ENCODE measurements around the gene ACAD11.
"Not testable (repeated sequence)": the region's sequence is repeated elsewhere in the genome, so short reads cannot be mapped to it uniquely, and the experiment has no call there.

ACAD11 gene

DNA sequence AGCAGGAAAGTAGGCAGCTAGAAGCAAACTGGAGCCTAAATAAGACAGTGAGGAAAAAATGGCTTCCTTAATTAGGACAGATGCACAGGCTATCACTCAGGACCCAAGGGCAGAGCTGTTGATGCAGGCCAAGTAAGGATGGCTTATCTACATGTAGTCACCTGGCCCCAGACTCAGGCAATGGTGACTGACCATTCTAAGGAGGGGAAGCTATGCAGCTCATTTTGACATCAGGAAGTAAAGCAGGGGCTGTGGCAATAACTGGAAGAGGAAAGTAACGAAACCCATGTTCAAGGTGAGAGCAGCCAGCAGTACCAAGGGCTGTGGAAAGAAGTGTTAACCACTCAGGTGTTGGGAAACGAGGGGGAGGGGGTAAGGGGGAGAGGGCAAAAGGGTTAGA is 16.2 kb downstream of the ACAD11 start:
- DNase-seq: no peak

DNA sequence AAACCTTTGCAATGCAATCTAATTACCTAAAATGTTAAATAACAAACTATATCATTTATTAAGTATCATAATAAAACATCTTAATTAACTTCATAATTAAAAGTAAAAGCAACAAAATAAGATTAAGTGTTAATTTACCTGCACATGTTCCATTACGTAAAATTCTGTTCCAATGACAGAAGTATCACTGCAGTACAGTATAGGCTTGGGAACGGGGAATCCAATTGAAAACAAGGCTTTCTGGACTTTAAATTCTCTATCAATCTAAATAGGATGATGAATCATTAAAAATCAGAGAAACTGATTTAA is 17.1 kb downstream of the ACAD11 start:
- no peak for DNase-seq

DNA sequence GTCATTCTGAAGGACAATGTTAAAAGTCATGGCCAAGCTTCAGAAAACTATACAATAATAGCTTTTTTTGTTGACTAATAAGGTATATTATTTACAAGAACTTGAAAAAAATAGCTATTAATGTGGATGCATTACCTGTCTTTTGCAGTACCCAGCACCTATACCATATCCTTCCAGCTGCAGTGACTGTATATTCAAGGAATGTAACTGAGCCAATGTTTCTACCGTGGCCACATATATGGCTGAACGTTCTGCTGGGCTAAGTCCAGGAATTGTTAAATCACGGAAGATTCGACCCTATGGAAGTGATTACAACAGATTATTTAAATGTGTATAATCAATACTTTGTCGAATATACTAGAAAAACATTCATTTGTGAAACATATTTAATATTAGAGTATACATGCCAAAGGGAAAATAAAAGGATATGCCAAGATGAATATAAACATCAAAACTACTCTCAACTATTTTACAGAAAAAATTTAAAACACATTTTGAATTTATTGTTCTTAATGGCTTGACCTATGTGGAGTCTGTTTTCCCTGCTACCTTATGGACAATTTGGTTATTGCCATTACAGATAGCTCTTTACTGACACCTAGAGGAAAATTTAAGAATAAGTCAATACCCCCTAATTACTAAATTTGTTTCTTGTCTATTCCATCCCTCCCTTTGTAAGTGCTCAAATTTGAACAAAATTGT is 17.6 kb downstream of the ACAD11 start:
- DNase-seq: peak; percentile 42

DNA sequence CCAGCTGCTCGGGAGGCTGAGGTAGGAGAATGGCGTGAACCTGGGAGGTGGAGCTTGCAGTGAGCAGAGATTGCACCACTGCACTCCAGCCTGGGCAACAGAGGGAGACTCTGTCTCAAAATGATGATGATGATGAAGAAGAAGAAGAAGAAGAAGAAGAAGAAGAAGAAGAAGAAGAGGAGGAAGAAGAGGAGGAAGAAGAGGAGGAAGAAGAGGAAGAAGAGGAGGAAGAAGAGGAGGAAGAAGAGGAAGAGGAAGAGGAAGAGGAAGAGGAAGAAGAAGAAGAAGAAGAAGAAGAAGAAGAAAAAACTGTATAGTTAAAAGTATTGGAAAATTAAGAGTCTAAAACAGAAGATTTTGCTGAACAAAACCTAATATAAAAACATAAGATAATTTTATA is 18.2 kb downstream of the ACAD11 start:
- not testable (repeated sequence) for DNase-seq

DNA sequence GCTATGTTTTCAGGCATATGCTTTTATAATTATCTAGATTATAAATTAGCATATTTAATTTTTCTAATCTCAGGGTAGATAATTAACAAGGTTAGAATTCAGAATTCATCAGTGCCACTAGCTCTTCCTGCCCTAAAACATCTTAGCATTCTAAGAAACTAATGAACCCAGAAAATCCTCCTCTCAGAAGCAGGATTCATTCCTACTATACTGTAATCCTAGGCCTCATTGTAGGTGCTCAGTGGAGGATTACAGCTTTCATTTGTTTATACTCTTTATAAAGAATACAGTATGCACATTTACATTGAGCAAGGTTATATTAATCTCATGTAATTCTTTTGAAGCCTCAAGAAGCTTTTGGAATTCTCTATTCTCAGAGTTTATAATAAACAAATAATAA is 20.9 kb downstream of the ACAD11 start:
- DNase-seq: no peak

DNA sequence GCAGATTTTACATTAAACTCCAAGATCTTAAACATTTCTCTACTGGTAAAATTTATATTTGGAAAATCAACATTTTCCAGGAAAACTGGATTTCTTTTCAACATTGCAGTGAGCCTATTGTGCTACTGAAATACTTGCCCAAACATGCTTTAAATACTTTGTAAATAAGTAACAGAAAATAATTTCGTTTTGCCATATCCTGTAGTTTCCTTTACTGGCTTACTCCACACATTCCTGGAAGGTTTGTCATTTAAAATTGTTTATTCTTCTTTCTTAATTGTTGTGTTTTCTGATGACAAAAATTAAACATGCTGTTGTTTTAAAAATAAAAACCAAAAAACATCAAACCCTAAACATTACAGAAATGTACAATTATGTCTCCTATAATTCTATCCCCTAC is 22.0 kb downstream of the ACAD11 start:
- no peak for DNase-seq

DNA sequence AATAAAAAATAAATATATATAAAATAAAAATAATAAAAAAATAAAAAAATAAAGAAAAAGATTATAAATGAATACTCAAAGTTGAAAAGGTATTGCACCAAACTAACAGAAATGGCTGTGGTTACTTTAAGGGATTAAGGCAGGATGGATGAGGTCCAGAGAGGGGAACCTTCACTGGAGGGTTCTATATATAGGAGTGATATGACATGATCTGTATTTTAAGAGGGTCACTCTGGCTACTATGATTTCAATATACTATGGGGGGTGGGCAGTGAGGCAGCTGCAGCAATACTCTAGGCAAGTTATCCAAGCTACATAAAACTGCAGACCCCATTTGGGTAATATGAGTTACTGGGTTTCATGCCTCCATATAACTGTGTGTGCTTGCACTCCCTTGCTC is 24.6 kb downstream of the ACAD11 start:
- DNase-seq: no peak

DNA sequence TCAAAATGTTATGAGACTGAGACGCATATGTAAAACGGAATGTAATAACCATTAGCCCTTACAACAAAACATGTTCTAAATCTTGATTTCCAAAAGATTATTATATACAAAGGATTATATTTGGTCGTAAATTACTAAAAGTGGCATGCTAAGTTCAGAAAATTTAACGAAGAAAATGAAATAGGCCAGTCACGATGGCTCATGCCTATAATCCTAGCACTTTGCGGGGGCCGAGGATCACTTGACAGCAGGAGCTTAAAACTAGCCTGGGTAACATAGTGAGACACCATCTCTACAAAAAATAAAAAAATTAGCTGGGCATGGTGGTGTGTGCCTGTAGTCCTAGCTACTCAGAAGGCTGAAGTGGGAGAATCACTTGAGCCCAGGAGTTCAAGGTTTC is 29.0 kb downstream of the ACAD11 start:
- DNase-seq: no peak

DNA sequence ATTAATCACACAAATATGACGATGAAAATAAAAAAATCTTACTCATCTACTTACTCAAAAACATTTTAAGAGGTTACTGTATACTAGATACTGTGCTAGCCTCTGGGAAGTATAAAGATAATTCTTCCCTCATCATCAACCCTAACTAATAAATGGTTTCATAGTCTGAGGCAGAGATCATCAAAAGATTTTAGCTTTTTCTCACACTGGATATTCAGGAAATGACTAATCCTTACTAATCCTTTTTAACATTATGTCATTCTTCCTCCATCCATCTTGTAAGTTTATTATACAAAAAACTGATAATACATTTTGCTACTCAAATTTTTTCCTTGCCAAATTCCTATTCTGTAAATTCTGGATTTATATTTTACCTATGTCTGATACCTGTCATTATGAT is 29.7 kb downstream of the ACAD11 start:
- DNase-seq: no peak

DNA sequence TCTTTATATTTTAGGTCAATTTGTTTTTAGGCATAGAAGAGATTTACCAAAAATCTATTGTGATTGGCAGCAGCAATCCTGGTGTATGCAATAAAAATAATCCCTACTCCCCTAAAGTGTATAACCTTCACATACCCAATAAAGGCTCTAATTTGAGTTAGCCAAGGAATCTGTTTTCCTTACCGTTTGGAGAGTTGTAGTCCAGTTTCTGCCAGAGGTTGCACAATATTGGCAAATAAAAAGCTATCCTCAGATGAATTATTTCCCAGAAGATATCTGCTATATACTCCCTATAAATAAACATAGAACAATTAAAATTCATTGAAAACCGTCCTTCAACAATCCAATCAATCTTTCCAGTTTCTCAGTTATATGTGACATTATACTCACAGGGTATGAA is 31.5 kb downstream of the ACAD11 start:
- no peak for DNase-seq

DNA sequence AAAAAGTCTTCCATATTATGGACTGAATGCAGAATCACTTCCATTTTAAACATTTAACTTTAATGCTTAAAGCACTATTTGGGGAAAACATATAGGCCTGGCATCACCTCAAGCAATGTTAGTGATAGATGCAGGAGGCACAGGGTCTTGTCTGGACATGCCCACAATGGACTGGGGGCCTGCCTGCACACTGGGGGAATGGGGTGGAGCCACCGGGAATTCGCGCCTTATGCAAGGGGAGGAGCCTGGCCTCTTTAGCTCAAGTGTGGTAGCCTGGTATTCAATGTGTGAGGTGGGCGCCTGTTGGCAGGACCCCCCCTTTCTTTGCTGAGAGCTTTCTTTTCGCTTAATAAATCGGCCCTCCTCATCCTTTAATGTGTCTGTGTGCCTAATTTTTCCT is 32.7 kb downstream of the ACAD11 start:
- no peak for DNase-seq

DNA sequence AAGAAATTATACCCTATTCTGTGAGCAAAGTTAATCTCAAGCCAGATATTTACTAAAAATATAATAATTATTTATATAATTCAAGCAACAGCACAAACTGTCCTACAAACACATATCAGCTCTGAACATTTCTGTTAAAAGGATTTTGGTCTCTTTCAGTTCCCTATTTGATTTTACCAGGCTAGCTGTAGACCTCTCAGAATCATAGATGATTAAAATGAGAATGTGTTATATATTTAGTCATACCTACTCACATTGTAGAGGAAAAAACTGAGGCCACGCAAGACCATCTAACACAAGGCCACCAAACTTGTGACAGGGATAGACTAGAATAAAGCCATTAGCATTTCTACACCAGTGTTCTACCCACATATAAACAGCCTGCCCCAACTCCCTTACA is 34.0 kb downstream of the ACAD11 start:
- DNase-seq: no peak

DNA sequence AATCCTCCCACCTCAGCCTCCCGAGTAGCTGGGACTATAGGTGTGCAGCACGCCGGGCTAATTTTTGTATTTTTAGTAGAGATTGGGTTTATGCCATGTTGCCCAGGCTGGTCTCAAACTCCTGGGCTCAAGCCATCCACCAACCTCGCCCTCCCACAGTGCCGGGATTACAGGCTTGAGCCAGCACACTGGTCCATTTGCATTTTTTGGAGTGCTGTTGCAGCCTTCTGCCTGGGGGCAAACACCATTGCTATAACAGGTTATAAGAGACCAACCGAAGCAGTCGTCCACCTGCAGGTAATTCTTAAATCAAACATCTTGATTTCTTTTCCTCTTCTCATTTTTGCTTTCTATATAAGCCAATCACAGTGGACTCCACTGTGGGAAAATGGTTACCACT is 34.8 kb downstream of the ACAD11 start:
- DNase-seq: no peak

DNA sequence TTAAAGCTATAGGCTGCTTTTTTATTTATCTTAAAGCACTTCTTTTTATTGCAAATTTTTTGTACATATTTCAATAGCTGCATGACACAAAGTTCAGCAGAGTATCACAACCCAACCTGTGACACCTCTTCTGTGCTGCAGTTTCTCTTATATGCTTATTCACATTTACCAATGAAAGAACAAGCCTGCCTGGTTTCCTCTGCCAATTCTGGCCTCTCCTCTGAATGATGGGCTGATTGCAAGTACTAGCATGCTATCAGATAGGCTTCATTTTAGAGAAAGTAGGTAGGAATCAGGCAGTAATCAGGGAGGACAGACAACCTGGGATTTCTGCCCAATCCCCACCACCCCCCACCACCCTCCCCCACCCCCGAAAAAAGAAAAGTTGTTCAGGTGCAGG is 36.0 kb downstream of the ACAD11 start:
- no peak for DNase-seq

DNA sequence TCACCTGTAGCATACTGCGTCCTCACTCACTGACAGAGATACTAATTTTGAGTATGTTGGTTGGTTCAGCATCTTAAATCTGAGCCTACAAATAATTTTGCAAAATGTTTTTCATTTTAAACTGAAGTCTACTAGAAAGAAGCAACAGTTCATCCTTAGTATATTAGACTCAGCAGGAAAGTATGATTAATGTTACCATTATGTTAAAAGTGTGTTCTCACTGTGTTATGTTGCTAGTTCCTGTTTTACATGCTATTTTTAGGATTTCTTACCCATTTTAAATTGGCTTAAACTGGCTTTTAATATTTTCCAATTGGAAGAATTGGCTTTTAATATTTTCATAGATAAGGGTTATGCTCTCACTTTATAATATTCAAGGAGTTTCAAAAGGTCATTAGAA is 36.8 kb downstream of the ACAD11 start:
- no peak for DNase-seq

DNA sequence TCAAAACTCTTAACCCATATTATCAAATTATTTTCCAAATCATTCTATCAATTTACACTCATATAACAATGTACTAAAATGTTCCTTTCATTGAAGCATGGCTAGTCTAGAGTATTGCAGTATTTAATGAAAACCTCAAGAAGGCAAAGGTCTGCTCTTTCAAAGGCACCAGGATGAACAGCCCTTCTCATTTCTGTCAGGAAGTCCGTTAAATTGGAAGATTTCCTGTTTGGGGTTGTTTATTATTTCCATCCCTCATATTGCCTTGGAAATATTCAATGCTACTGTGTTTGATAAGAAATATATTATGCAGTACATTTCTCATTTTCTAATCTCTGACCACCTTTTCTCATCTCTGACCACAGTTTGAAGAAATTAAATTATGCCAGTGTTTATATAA is 37.5 kb downstream of the ACAD11 start:
- no peak for DNase-seq

DNA sequence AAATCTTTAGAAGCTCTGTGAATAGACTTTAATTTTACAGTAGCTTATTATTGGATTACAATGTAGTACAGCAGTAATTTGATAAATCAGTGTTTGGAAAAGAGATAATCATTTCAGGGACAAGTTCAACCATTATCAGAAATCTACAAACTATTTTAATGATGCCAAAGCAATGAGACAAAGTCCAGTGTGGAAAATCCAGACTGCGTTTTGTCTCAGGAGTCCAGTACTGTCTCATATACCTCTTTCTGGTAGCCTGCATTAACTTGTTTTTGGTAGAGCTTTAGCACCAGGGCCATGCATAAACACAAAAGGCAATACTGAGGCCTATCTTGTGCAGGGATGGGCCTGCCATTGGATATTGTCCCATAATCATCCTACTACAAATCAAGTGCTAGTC is 42.8 kb downstream of the ACAD11 start:
- DNase-seq: no peak

DNA sequence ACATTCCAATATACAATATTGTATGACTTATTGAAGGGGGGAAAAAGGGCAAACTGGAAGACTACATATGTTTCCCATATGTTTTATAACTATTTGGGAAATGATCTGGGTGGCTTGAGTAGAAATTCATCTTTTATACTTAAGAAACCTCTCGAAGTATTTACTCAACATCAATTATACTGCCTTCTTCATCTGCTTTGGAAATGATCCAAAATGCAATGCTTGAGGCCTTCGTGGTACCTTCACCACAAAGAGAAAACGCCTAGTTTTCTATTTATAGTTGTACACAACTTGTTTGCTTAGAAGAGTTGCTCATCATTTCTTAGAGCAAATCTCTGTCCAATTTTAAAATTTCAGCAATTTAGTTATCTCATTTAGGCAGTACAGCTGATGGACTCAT is 43.7 kb downstream of the ACAD11 start:
- no peak for DNase-seq

DNA sequence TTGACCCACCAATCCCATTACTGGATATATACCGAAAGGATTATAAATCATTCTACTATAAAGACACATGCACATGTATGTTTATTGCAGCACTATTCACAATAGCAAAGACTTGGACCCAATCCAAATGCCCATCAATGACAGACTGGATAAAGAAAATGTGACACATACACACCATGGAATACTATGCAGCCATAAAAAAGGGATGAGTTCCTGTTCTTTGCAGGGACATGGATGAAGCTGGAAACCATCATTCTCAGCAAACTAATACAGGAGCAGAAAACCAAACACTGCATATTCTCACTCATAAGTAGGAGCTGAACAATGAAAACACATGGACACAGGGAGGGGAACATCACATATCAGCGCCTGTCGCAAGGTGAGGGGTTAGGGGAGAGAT is 44.3 kb downstream of the ACAD11 start:
- not testable (repeated sequence) for DNase-seq

DNA sequence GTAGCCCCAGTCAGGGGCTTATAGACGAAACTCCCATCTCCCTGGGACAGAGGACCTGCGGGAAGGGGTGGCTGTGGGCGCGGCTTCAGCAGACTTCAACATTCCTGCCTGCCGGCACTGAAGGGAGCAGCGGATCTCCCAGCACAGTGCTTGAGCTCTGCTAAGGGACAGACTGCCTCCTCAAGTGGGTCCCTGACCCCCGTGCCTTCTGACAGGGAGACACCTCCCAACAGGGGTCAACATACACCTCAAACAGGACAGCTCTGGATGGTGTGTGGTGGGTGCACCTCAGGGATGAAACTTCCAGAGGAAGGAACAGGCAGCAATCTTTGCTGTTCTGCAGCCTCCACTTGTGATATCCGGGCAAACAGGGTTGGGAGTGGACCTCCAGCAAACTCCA is 53.0 kb downstream of the ACAD11 start:
- not testable (repeated sequence) for DNase-seq

DNA sequence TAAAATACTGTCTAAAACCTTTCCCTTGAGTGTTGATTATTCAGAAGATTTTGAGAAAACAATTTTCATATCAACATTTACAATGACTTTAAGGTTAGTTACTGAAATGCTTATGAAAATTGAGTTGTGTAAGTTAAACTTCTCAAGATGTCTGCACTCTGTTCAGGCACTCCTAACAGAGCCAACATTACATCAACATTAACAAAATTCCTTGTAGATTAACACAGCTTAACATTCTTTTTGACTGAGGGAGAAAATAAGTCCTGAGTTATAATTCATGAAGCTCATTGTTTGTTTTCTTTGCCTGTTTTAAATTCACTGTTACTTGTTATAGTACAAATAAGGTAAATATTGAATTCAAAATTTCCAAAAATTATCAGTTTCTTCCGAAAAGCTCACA is 53.5 kb downstream of the ACAD11 start:
- DNase-seq: no peak

DNA sequence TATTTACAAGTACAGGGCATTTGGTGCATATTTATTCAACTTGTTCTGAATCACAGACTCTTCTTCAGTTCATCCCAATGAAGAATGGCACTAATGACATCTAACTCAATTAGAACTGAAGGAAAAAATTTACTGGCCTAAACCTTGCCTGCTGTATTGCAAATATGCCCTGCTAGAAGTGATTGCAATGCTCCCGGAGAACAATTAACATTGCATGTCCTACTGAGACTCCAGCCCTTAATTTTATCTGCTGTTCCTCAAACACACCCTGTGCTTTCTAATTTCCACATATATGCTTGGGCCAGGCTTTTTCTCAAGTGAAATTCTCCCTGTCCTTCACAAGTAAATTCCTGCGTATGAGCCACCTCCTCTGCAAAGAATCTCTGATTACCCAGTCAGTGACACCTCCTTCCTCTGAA is 54.2 kb downstream of the ACAD11 start:
- no peak for DNase-seq

DNA sequence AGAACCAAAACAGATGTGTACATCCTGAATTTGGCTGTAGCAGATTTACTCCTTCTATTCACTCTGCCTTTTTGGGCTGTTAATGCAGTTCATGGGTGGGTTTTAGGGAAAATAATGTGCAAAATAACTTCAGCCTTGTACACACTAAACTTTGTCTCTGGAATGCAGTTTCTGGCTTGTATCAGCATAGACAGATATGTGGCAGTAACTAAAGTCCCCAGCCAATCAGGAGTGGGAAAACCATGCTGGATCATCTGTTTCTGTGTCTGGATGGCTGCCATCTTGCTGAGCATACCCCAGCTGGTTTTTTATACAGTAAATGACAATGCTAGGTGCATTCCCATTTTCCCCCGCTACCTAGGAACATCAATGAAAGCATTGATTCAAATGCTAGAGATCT is 59.0 kb downstream of the ACAD11 start:
- not testable (repeated sequence) for DNase-seq

DNA sequence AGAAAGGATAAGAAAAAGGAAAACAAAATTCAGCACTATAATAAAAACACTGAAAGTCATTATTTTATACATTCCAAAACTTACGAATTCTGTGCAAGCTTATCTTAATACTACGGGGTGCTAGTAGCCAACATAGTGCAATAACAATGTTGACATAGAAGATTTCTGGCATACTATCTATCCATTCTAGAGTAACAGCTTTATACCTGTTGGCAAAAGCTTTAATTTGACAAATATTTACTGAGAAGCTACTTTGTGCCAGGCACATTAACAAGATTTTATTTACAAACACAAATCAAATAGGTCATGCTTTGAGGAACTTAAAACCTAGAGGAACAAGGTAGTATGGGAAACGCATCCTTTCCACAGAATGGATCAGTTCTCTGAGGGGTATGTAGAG is 61.4 kb downstream of the ACAD11 start:
- no peak for DNase-seq

DNA sequence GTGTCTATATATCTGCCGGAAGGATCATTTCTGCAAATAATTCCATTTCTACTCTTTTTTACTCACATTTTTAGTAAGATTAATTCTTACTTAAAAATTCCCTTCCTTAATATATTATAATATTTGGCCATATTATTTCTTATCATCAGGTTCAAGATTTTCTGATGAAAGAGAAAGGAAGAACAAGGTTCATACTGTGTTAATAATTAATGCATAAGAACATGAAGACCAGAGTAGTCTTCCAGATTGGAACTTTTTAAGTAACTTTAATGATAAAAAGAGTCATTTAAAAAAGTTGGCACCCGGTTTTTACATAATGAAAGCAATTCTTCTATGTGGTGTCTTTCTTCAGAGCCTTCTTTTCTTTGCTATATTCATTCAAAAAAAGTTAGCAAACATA is 61.9 kb downstream of the ACAD11 start:
- DNase-seq: no peak

Measured in CD4-positive, alpha-beta T cell treated with Interleukin-12 subunit alpha and Interleukin-12 subunit beta, for 1 hour (primary cell).